Measurements from ENCODE around the gene IFNLR1.

The IFNLR1 gene

DNA sequence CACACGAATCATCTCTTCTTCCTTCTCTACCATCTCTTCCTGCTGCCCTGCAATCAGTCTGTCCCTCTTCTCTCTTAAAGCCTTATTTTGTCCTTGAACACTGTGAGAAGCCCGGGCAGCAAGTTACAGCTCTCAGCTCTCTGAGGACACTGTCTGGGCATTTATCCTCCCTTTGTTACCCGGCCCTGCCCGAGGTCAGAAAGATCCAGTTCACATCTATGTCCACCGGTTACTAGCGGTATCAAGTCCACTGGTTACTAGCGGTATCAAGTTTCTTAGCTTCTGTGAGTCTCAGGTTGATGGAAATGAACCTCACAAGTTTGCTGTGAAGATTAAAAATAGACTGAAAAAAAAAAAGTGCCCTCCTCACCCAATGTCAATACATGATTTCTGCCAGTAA lies 18.8 kb downstream of the IFNLR1 start:
- no peak overlapping the region for H3K9ac ChIP-seq (ENCODE audit: low read length)
- peaks cover 62% of the 10 kb centered on the region for H3K36me3 ChIP-seq (ENCODE audit: low read length)

DNA sequence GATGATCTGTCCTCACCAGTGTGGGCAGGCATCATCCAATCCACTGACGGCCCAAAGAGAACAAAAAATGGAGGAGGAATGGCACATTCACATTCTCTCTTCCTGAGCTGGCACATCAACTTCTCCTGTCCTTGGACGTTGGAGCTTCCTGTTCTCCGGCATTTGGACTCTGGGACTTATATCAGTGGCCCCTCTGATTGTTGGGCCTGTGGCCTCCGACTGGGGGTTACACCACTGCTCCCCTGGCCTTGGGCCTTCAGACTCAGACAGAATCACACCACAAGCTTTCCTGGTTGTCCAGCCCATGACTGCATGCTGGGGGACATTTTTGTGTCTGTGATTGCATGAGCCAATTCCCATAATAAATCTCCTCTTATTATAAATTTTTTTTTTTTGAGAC lies 20.1 kb downstream of the IFNLR1 start:
- peaks cover 54% of the 10 kb centered on the region for H3K36me3 ChIP-seq (ENCODE audit: low read length)
- H3F3A ChIP-seq (ENCODE audit: insufficient read depth), result peaks cover 10% of the 10 kb centered on the region
- H3K27me3 ChIP-seq (ENCODE audit: low read length), result no peaks in the 10 kb centered on the region
- no peak overlapping the region for H3K27ac ChIP-seq (ENCODE audit: low read depth, low read length)
- no peak overlapping the region for H3K4me3 ChIP-seq (ENCODE audit: insufficient read depth, low read length, poor library complexity, severe bottlenecking)
- no peak overlapping the region for H3K4me2 ChIP-seq (ENCODE audit: low read depth, low read length, poor library complexity, severe bottlenecking)
- H4K20me1 ChIP-seq (ENCODE audit: low read depth, low read length), result peaks cover 24% of the 10 kb centered on the region
- TF ChIP-seq, protein P1, sequence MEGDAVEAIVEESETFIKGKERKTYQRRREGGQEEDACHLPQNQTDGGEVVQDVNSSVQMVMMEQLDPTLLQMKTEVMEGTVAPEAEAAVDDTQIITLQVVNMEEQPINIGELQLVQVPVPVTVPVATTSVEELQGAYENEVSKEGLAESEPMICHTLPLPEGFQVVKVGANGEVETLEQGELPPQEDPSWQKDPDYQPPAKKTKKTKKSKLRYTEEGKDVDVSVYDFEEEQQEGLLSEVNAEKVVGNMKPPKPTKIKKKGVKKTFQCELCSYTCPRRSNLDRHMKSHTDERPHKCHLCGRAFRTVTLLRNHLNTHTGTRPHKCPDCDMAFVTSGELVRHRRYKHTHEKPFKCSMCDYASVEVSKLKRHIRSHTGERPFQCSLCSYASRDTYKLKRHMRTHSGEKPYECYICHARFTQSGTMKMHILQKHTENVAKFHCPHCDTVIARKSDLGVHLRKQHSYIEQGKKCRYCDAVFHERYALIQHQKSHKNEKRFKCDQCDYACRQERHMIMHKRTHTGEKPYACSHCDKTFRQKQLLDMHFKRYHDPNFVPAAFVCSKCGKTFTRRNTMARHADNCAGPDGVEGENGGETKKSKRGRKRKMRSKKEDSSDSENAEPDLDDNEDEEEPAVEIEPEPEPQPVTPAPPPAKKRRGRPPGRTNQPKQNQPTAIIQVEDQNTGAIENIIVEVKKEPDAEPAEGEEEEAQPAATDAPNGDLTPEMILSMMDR (IDR thresholded peaks at IDR 0.05; ENCODE audit: insufficient read depth, low read length, poor library complexity, severe bottlenecking), result no peak
- no peak for TF ChIP-seq EZH2phosphoT487 (conservative IDR thresholded peaks at IDR 0.05; ENCODE audit: low read length)
- H2AFZ ChIP-seq (ENCODE audit: low read depth, low read length, severe bottlenecking), result no peak overlapping the region
- no peak overlapping the region for H3K9ac ChIP-seq (ENCODE audit: low read length)
- H3K9me3 ChIP-seq (ENCODE audit: insufficient read depth, low read length), result no peaks in the 10 kb centered on the region
- H3K9me2 ChIP-seq (replicated peaks; ENCODE audit: insufficient read depth, low read length), result no peaks in the 10 kb centered on the region
- H3K79me2 ChIP-seq (ENCODE audit: insufficient read depth, low read length), result peaks cover 46% of the 10 kb centered on the region

More for the DNA sequence above, 18.8 kb downstream of the IFNLR1 start:
- Histone ChIP-seq H3F3A (ENCODE audit: insufficient read depth) (peaks cover 17% of the 10 kb centered on the region), H3K4me2 (ENCODE audit: low read depth, low read length, poor library complexity, severe bottlenecking) (no peak overlapping the region), H3K9me3 (ENCODE audit: insufficient read depth, low read length) (no peaks in the 10 kb centered on the region), H3K79me2 (ENCODE audit: insufficient read depth, low read length) (peaks cover 59% of the 10 kb centered on the region), H3K9me2 (replicated peaks; ENCODE audit: insufficient read depth, low read length) (no peaks in the 10 kb centered on the region), H4K20me1 (ENCODE audit: low read depth, low read length) (peaks cover 24% of the 10 kb centered on the region), H3K4me3 (ENCODE audit: insufficient read depth, low read length, poor library complexity, severe bottlenecking) (no peak overlapping the region), H3K27me3 (ENCODE audit: low read length) (no peaks in the 10 kb centered on the region), H2AFZ (ENCODE audit: low read depth, low read length, severe bottlenecking) (no peak overlapping the region), H3K27ac (ENCODE audit: low read depth, low read length) (no peak overlapping the region)
- TF ChIP-seq, protein P1 (IDR thresholded peaks at IDR 0.05; ENCODE audit: insufficient read depth, low read length, poor library complexity, severe bottlenecking), result no peak
- no peak for TF ChIP-seq EZH2phosphoT487 (conservative IDR thresholded peaks at IDR 0.05; ENCODE audit: low read length)

DNA sequence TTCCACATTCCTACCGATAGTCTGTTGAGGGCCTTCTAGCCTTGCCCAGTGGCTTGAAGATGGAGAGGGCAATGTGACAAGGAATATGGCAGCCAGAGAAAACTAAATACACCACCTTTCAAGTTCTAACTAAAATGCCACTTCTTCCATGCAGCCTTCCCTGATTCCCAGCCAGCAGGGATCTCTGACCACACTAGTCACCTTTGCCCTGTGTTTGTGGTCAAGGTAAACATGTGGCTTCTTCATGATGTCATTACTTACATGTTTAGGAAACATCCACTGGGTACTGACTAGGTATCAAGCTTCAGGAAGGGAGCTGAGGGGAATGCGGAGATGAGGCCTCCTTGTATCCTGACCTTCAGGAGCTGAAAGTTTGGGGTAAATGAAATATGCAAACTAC lies 21.6 kb downstream of the IFNLR1 start:
- H3K36me3 ChIP-seq (ENCODE audit: low read length), result peaks cover 50% of the 10 kb centered on the region
- no peak overlapping the region for H3K4me3 ChIP-seq (ENCODE audit: insufficient read depth, low read length, poor library complexity, severe bottlenecking)
- no peaks in the 10 kb centered on the region for H3K9me2 ChIP-seq (replicated peaks; ENCODE audit: insufficient read depth, low read length)
- H3K4me2 ChIP-seq (ENCODE audit: low read depth, low read length, poor library complexity, severe bottlenecking), result no peak overlapping the region
- no peak overlapping the region for H2AFZ ChIP-seq (ENCODE audit: low read depth, low read length, severe bottlenecking)
- H3K79me2 ChIP-seq (ENCODE audit: insufficient read depth, low read length), result peaks cover 31% of the 10 kb centered on the region
- no peak overlapping the region for H3K9ac ChIP-seq (ENCODE audit: low read length)
- H3K27me3 ChIP-seq (ENCODE audit: low read length), result no peaks in the 10 kb centered on the region
- H3K27ac ChIP-seq (ENCODE audit: low read depth, low read length), result no peak overlapping the region
- H3K9me3 ChIP-seq (ENCODE audit: insufficient read depth, low read length), result no peaks in the 10 kb centered on the region
- peaks cover 25% of the 10 kb centered on the region for H3F3A ChIP-seq (ENCODE audit: insufficient read depth)
- H4K20me1 ChIP-seq (ENCODE audit: low read depth, low read length), result peaks cover 15% of the 10 kb centered on the region
- no peak for TF ChIP-seq EZH2phosphoT487 (conservative IDR thresholded peaks at IDR 0.05; ENCODE audit: low read length)
- TF ChIP-seq, protein P1 (IDR thresholded peaks at IDR 0.05; ENCODE audit: insufficient read depth, low read length, poor library complexity, severe bottlenecking), result no peak

All from SU-DHL-6 (cell line).